ENCODE measurements around the gene TRIM41. TPM values are rescaled to one million over a fixed set of nuclear protein-coding genes. Genes with fewer than 3 reads are reported as not detected.

Gene TRIM41
- polyA plus RNA-seq, 1 of the 3 experiments (the other 2 are of a cell fraction): 35.9 TPM

DNA sequence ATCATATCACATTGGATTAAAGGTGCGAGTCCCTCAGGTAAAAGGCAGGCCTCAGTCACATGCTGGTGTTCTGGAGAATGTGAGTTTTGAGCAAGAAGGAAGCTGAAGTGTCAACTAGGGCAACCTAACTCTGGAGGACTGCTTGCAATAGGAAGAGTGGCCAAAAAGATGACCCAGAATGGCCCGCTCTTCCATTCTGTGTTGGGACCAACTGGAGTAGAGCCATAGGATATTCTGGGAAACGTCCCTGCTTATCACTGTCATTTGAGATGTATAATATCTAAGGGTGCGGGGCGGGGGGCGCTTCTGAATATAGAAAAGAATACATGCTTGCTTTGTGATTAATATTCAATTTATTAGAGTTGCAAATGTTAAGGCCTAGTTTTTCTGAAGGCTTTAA lies 11.0 kb upstream of the TRIM41 start:
- Histone ChIP-seq H3K4me1 (ENCODE audit: control insufficient read depth in 1 of 2, insufficient read depth in 2 of 2, low read depth in 1 of 2, low read length in 1 of 2) (peaks cover 0 to 4% of the 10 kb centered on the region in 2 experiments; a peak in 1 of 4 replicates), H3K9me2 (no peaks in the 10 kb centered on the region), H4K20me1 (ENCODE audit: insufficient read depth) (no peaks in the 10 kb centered on the region; the same call in 1 of the 2 replicates), H3F3A (replicated peaks; ENCODE audit: insufficient read depth) (peaks cover 22% of the 10 kb centered on the region), H3K9me3 (no peaks in the 10 kb centered on the region), H3K27ac (ENCODE audit: low read depth in 2 of 2, low read length in 1 of 2) (no peak overlapping the region), H3K4me2 (no peak overlapping the region), H2AFZ (ENCODE audit: low read depth) (no peak overlapping the region), H3K36me3 (replicated peaks in 1 of 2; ENCODE audit: control insufficient read depth in 1 of 2, insufficient read depth in 2 of 2, low read length in 1 of 2) (no peaks in the 10 kb centered on the region), H3K27me3 (ENCODE audit: insufficient read depth) (no peaks in the 10 kb centered on the region), H3K4me3 (ENCODE audit: low read depth in 2 of 2, low read length in 1 of 2) (no peak overlapping the region), H3K9ac (no peak overlapping the region), H3K79me2 (ENCODE audit: insufficient read depth) (no peaks in the 10 kb centered on the region)
- no peak for DNase-seq
- 85% methylated on average over 6 of the region's 6 CpGs for WGBS (ENCODE audit: low lambda C conversion rate)
- ChIA-PET POLR2A (no interaction called here), CTCF (interaction anchor here (1.2 to 1.9 kb wide), 3 partner anchors 11 to 28 kb away, joined by 3 to 4 read pairs (median 4); no protein-coding TSS in a partner anchor)
- no peak for TF ChIP-seq SIN3A (IDR thresholded peaks at IDR 0.05; ENCODE audit: borderline replicate concordance, low read depth, low read length)
- no peak for TF ChIP-seq USF2 (IDR thresholded peaks at IDR 0.05; ENCODE audit: borderline replicate concordance, low read depth, low read length)
- TF ChIP-seq FOXM1 (IDR thresholded peaks at IDR 0.05; ENCODE audit: low read depth): no peak
- no peak for TF ChIP-seq PBX3 (IDR thresholded peaks at IDR 0.05)
- no peak for TF ChIP-seq TCF12 (IDR thresholded peaks at IDR 0.05)
- no peak for TF ChIP-seq EP300 (IDR thresholded peaks at IDR 0.05; ENCODE audit: borderline replicate concordance in 1 of 2, low read depth in 1 of 2, low read length in 1 of 2)
- TF ChIP-seq RCOR1 (IDR thresholded peaks at IDR 0.05; ENCODE audit: low read length): no peak
- no peak for TF ChIP-seq CHD2 (IDR thresholded peaks at IDR 0.05; ENCODE audit: low read length, partially characterized antibody)
- TF ChIP-seq CTCF (IDR thresholded peaks at IDR 0.05): no peak
- no peak for TF ChIP-seq RAD21 (IDR thresholded peaks at IDR 0.05; ENCODE audit: low read length)
- no peak for TF ChIP-seq JUND (IDR thresholded peaks at IDR 0.05)
- TF ChIP-seq FOXJ3 (CRISPR knock-in tag; IDR thresholded peaks at IDR 0.05): no peak
- TF ChIP-seq GABPA (IDR thresholded peaks at IDR 0.05; ENCODE audit: low read depth): no peak
- no peak for TF ChIP-seq TEAD4 (IDR thresholded peaks at IDR 0.05; ENCODE audit: borderline replicate concordance, insufficient read depth)
- TF ChIP-seq USF1 (IDR thresholded peaks at IDR 0.05; ENCODE audit: borderline replicate concordance, low read depth): no peak
- TF ChIP-seq FOSL2 (IDR thresholded peaks at IDR 0.05; ENCODE audit: borderline replicate concordance, low read depth): no peak
